ENCODE data around the gene CASKIN1.

CASKIN1 gene

GRCh38 chr16:2172688-2173335 is 23.6 kb downstream of the CASKIN1 start:
- H3K9me3 ChIP-seq (ENCODE audit: insufficient read depth, low read depth, low read length), result no peaks in the 10 kb centered on the region
- no peaks in the 10 kb centered on the region for H3K4me1 ChIP-seq (ENCODE audit: insufficient read depth, low read length, poor library complexity, severe bottlenecking)
- H3K79me2 ChIP-seq (ENCODE audit: insufficient read depth, low read length), result no peaks in the 10 kb centered on the region
- no peaks in the 10 kb centered on the region for H3K27me3 ChIP-seq (ENCODE audit: insufficient read depth, low read length, poor library complexity, severe bottlenecking)
- H3K4me2 ChIP-seq (ENCODE audit: low read depth, low read length, poor library complexity, severe bottlenecking), result no peak overlapping the region
- H3F3A ChIP-seq (ENCODE audit: low read depth), result no peaks in the 10 kb centered on the region
- no peaks in the 10 kb centered on the region for H4K20me1 ChIP-seq (ENCODE audit: insufficient read depth, low read length, poor library complexity, severe bottlenecking)
- H3K9ac ChIP-seq (ENCODE audit: low read depth, low read length, poor library complexity, severe bottlenecking), result no peak overlapping the region
- no peaks in the 10 kb centered on the region; the same call in 1 of the 2 replicates for H3K36me3 ChIP-seq (ENCODE audit: insufficient read depth, low read length)
- H3K4me3 ChIP-seq (ENCODE audit: low read length, poor library complexity, severe bottlenecking), result no peak overlapping the region
- TF ChIP-seq CTCF (conservative IDR thresholded peaks at IDR 0.05; ENCODE audit: low read length) (no peak), EZH2phosphoT487 (IDR thresholded peaks at IDR 0.05; ENCODE audit: borderline replicate concordance) (no peak)
- H2AFZ ChIP-seq (ENCODE audit: low read length), result no peak overlapping the region
- no peaks in the 10 kb centered on the region for H3K9me2 ChIP-seq (replicated peaks; ENCODE audit: low read depth, low read length)

- H3K4me1 ChIP-seq (ENCODE audit: insufficient read depth, low read length, poor library complexity, severe bottlenecking), result no peaks in the 10 kb centered on the region
- no peak overlapping the region for H2AFZ ChIP-seq (ENCODE audit: low read length)
- no peak overlapping the region for H3K9ac ChIP-seq (ENCODE audit: low read depth, low read length, poor library complexity, severe bottlenecking)
- H3K9me3 ChIP-seq (ENCODE audit: insufficient read depth, low read depth, low read length), result no peaks in the 10 kb centered on the region
- no peak for TF ChIP-seq CTCF (conservative IDR thresholded peaks at IDR 0.05; ENCODE audit: low read length)
- TF ChIP-seq EZH2phosphoT487 (IDR thresholded peaks at IDR 0.05; ENCODE audit: borderline replicate concordance), result no peak
- H3K9me2 ChIP-seq (replicated peaks; ENCODE audit: low read depth, low read length), result no peaks in the 10 kb centered on the region
- no peaks in the 10 kb centered on the region for H3K79me2 ChIP-seq (ENCODE audit: insufficient read depth, low read length)
- H3K4me3 ChIP-seq (ENCODE audit: low read length, poor library complexity, severe bottlenecking), result no peak overlapping the region
- H3K36me3 ChIP-seq (ENCODE audit: insufficient read depth, low read length), result no peaks in the 10 kb centered on the region; the same call in 1 of the 2 replicates
- no peaks in the 10 kb centered on the region for H4K20me1 ChIP-seq (ENCODE audit: insufficient read depth, low read length, poor library complexity, severe bottlenecking)
- H3K4me2 ChIP-seq (ENCODE audit: low read depth, low read length, poor library complexity, severe bottlenecking), result no peak overlapping the region
- no peaks in the 10 kb centered on the region for H3K27me3 ChIP-seq (ENCODE audit: insufficient read depth, low read length, poor library complexity, severe bottlenecking)
- H3F3A ChIP-seq (ENCODE audit: low read depth), result no peaks in the 10 kb centered on the region
Measured at GRCh38 chr16:2171601-2172178, 24.7 kb downstream of the CASKIN1 start.

GRCh38 chr16:2170587-2171435 is 25.6 kb downstream of the CASKIN1 start:
- H3K27me3 ChIP-seq (ENCODE audit: insufficient read depth, low read length, poor library complexity, severe bottlenecking), result no peaks in the 10 kb centered on the region
- H3K36me3 ChIP-seq (ENCODE audit: insufficient read depth, low read length), result no peaks in the 10 kb centered on the region; the same call in 1 of the 2 replicates
- H2AFZ ChIP-seq (ENCODE audit: low read length), result no peak overlapping the region
- TF ChIP-seq CTCF (conservative IDR thresholded peaks at IDR 0.05; ENCODE audit: low read length) (no peak), EZH2phosphoT487 (IDR thresholded peaks at IDR 0.05; ENCODE audit: borderline replicate concordance) (no peak)
- no peaks in the 10 kb centered on the region for H3K9me2 ChIP-seq (replicated peaks; ENCODE audit: low read depth, low read length)
- no peaks in the 10 kb centered on the region for H4K20me1 ChIP-seq (ENCODE audit: insufficient read depth, low read length, poor library complexity, severe bottlenecking)
- H3K4me3 ChIP-seq (ENCODE audit: low read length, poor library complexity, severe bottlenecking), result no peak overlapping the region
- no peak overlapping the region for H3K9ac ChIP-seq (ENCODE audit: low read depth, low read length, poor library complexity, severe bottlenecking)
- no peaks in the 10 kb centered on the region for H3K79me2 ChIP-seq (ENCODE audit: insufficient read depth, low read length)
- no peaks in the 10 kb centered on the region for H3K9me3 ChIP-seq (ENCODE audit: insufficient read depth, low read depth, low read length)
- no peaks in the 10 kb centered on the region for H3K4me1 ChIP-seq (ENCODE audit: insufficient read depth, low read length, poor library complexity, severe bottlenecking)
- no peaks in the 10 kb centered on the region for H3F3A ChIP-seq (ENCODE audit: low read depth)
- no peak overlapping the region for H3K4me2 ChIP-seq (ENCODE audit: low read depth, low read length, poor library complexity, severe bottlenecking)
